OCI-LY3 (cell line): ENCODE data around the gene SLC52A3.

Source experiments
- EZH2phosphoT487 ChIP-seq: fragments of 200-600 bp; shearing (Covaris generic); IDR thresholded peaks from 2 replicates; pipeline ENCODE4 v1.6.1; 2018; ENCODE audit warnings: antibody characterized with exemption, mixed run types, low read depth
- TF ChIP-seq, protein P1 (sequence below): fragments of 200-600, 300-600 bp; sonication (generic); IDR thresholded peaks from 2 replicates; pipeline ENCODE4 v1.5.1; 2014; ENCODE audit warnings: antibody characterized with exemption, low read length, low read depth

DNA sequence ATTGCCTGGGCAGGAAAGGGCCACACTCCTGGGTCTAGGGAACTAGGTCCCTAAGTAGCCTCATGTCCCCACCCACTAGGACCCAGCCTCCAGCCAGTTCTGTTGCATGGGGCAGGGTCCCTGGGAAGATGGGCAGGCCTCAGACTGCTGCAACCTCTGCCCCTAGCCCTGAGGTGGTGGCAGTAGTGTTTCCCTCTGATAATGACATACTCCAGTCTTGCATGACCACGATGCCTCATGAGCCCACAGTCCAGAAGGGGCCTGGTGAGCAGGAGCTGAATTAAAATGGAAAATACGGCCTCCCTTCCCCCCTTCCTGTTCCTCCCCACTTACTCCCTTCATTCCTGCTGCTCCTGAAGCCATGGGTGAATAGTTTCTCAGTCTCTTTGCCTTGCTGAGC is 56.7 kb downstream of the SLC52A3 start:
- TF ChIP-seq, protein P1, sequence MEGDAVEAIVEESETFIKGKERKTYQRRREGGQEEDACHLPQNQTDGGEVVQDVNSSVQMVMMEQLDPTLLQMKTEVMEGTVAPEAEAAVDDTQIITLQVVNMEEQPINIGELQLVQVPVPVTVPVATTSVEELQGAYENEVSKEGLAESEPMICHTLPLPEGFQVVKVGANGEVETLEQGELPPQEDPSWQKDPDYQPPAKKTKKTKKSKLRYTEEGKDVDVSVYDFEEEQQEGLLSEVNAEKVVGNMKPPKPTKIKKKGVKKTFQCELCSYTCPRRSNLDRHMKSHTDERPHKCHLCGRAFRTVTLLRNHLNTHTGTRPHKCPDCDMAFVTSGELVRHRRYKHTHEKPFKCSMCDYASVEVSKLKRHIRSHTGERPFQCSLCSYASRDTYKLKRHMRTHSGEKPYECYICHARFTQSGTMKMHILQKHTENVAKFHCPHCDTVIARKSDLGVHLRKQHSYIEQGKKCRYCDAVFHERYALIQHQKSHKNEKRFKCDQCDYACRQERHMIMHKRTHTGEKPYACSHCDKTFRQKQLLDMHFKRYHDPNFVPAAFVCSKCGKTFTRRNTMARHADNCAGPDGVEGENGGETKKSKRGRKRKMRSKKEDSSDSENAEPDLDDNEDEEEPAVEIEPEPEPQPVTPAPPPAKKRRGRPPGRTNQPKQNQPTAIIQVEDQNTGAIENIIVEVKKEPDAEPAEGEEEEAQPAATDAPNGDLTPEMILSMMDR, result no peak
- TF ChIP-seq EZH2phosphoT487, result no peak
